Loucy (cell line): Measurements from ENCODE around the gene HELLS.

Source experiments
- CTCF ChIP-seq: fragments of 200-600 bp; sonication (generic); conservative IDR thresholded peaks from 2 replicates; pipeline ENCODE4 v1.5.1; 2014; ENCODE audit warnings: mild to moderate bottlenecking, antibody characterized with exemption, low read length
- EZH2phosphoT487 ChIP-seq: fragments of 200-600 bp; IDR thresholded peaks from 2 replicates; pipeline ENCODE4 v1.6.1; 2018; ENCODE audit warnings: antibody characterized with exemption, mild to moderate bottlenecking, moderate library complexity, borderline replicate concordance

- TF ChIP-seq CTCF (no peak), EZH2phosphoT487 (no peak)
Observed at GRCh38 chr10:94496010-94496409, 49.6 kb upstream of the HELLS start.
